Right ventricle myocardium inferior (tissue), 1 donor: ENCODE data around the gene LEPROT. TPM values are rescaled to one million over a fixed set of nuclear protein-coding genes. Genes with fewer than 3 reads are reported as not detected.

ENCODE experiments used
- total RNA-seq: library from RNA; stranded (reverse); fragmentation: NEBNext Ultra II Directional; extraction: Animal tissue kit (Norgen Biotek cat#: 25700); gene quantifications from one replicate; pipeline ENCODE4 v1.2.1, GENCODE V29; 2021
- donor health status: DM: no; HTN: yes; CAD: no; lungs with severe emphysema.

LEPROT gene
- total RNA-seq, 1 donor from 2014 or later = 44.3 TPM

Other genes starting within 250 kb of the LEPROT start
- gene DNAJC6, start 111.1 kb upstream of the LEPROT start, total RNA-seq = 2.0 TPM
- gene LEPR, start within 50 bp of the LEPROT start, total RNA-seq = 3.5 TPM